ENCODE results near the gene DLEC1.

The DLEC1 gene

GRCh38 chr3:38100498-38100897 is 61.5 kb downstream of the DLEC1 start (continued):
- TF ChIP-seq TSHZ2 (CRISPR knock-in tag; IDR thresholded peaks at IDR 0.05) (no peak), ARNTL (CRISPR knock-in tag; IDR thresholded peaks at IDR 0.05; ENCODE audit: borderline replicate concordance, low read depth) (no peak), BACH2 (CRISPR knock-in tag; IDR thresholded peaks at IDR 0.05; ENCODE audit: borderline replicate concordance) (no peak)
- TF ChIP-seq, protein P1, sequence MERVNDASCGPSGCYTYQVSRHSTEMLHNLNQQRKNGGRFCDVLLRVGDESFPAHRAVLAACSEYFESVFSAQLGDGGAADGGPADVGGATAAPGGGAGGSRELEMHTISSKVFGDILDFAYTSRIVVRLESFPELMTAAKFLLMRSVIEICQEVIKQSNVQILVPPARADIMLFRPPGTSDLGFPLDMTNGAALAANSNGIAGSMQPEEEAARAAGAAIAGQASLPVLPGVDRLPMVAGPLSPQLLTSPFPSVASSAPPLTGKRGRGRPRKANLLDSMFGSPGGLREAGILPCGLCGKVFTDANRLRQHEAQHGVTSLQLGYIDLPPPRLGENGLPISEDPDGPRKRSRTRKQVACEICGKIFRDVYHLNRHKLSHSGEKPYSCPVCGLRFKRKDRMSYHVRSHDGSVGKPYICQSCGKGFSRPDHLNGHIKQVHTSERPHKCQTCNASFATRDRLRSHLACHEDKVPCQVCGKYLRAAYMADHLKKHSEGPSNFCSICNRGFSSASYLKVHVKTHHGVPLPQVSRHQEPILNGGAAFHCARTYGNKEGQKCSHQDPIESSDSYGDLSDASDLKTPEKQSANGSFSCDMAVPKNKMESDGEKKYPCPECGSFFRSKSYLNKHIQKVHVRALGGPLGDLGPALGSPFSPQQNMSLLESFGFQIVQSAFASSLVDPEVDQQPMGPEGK (CRISPR knock-in tag; IDR thresholded peaks at IDR 0.05; ENCODE audit: borderline replicate concordance) = no peak

GRCh38 chr3:38101811-38102443 is 62.9 kb downstream of the DLEC1 start:
- no peak for ATAC-seq
- TF ChIP-seq OSR1 (CRISPR knock-in tag; IDR thresholded peaks at IDR 0.05) = no peak
- TF ChIP-seq TOX (CRISPR knock-in tag; IDR thresholded peaks at IDR 0.05; ENCODE audit: borderline replicate concordance) = no peak
- no peak for TF ChIP-seq GLIS3 (CRISPR knock-in tag; IDR thresholded peaks at IDR 0.05)
- TF ChIP-seq, protein P2, sequence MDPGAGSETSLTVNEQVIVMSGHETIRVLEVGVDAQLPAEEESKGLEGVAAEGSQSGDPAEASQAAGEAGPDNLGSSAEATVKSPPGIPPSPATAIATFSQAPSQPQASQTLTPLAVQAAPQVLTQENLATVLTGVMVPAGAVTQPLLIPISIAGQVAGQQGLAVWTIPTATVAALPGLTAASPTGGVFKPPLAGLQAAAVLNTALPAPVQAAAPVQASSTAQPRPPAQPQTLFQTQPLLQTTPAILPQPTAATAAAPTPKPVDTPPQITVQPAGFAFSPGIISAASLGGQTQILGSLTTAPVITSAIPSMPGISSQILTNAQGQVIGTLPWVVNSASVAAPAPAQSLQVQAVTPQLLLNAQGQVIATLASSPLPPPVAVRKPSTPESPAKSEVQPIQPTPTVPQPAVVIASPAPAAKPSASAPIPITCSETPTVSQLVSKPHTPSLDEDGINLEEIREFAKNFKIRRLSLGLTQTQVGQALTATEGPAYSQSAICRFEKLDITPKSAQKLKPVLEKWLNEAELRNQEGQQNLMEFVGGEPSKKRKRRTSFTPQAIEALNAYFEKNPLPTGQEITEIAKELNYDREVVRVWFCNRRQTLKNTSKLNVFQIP (CRISPR knock-in tag; IDR thresholded peaks at IDR 0.05; ENCODE audit: borderline replicate concordance, low read depth) = no peak
- TF ChIP-seq ZNF70 (CRISPR knock-in tag; IDR thresholded peaks at IDR 0.05) = no peak
- no peak for TF ChIP-seq ESRRG (CRISPR knock-in tag; IDR thresholded peaks at IDR 0.05)
- no peak for TF ChIP-seq PPARA (CRISPR knock-in tag; IDR thresholded peaks at IDR 0.05; ENCODE audit: borderline replicate concordance)
- no peak for TF ChIP-seq ZNF565 (CRISPR knock-in tag; conservative IDR thresholded peaks at IDR 0.05; ENCODE audit: low read depth)
- TF ChIP-seq ARNTL (CRISPR knock-in tag; IDR thresholded peaks at IDR 0.05; ENCODE audit: borderline replicate concordance, low read depth) = no peak
- no peak for TF ChIP-seq ZC3H10 (CRISPR knock-in tag; IDR thresholded peaks at IDR 0.05)
- no peak for TF ChIP-seq BACH2 (CRISPR knock-in tag; IDR thresholded peaks at IDR 0.05; ENCODE audit: borderline replicate concordance)
- TF ChIP-seq SNAI2 (CRISPR knock-in tag; IDR thresholded peaks at IDR 0.05) = no peak
- no peak for TF ChIP-seq RARB (CRISPR knock-in tag; IDR thresholded peaks at IDR 0.05)
- no peak for TF ChIP-seq ZFP3 (CRISPR knock-in tag; IDR thresholded peaks at IDR 0.05)
- TF ChIP-seq, protein P1 (CRISPR knock-in tag; IDR thresholded peaks at IDR 0.05; ENCODE audit: borderline replicate concordance) = no peak
- no peak for TF ChIP-seq ZNF8 (CRISPR knock-in tag; IDR thresholded peaks at IDR 0.05)
- no peak for TF ChIP-seq CSRNP3 (CRISPR knock-in tag; IDR thresholded peaks at IDR 0.05)
- no peak for TF ChIP-seq ISL1 (CRISPR knock-in tag; IDR thresholded peaks at IDR 0.05)
- TF ChIP-seq CSDC2 (CRISPR knock-in tag; IDR thresholded peaks at IDR 0.05) = no peak
- no peak for TF ChIP-seq TCF4 (CRISPR knock-in tag; IDR thresholded peaks at IDR 0.05; ENCODE audit: borderline replicate concordance)

DNA sequence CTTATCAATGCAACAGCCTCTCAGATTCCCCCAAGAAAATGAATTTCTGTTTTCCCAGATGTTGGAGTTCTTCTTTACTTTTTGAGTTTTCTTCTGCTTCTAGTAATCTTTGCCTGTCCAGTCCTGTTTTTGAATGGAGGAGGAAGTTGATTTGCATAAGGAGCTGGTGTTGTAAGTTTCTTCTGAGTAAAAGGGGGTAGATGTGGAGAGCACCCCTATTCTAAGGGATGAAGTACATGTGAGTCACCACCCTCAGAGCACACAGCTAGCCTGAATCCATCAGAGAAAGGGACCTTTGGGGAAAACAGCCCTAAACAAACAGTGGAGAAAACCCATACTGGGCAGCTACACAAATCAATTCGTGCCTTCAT is 63.4 kb downstream of the DLEC1 start:
- TF ChIP-seq, protein P1 (CRISPR knock-in tag; IDR thresholded peaks at IDR 0.05; ENCODE audit: borderline replicate concordance) = no peak
- no peak for TF ChIP-seq ZNF565 (CRISPR knock-in tag; conservative IDR thresholded peaks at IDR 0.05; ENCODE audit: low read depth)
- TF ChIP-seq OSR1 (CRISPR knock-in tag; IDR thresholded peaks at IDR 0.05) = no peak
- TF ChIP-seq TCF4 (CRISPR knock-in tag; IDR thresholded peaks at IDR 0.05; ENCODE audit: borderline replicate concordance) = no peak
- ATAC-seq = no peak

Measured in SK-N-SH treated with all-trans-retinoic acid at 6 μM for 48 hours (cell line).